H1 (cell line): Measurements from ENCODE around the gene PLA2G15. TPM values are rescaled to one million over a fixed set of nuclear protein-coding genes. Genes with fewer than 3 reads are reported as not detected.

Source experiments
- HDAC2 ChIP-seq, 2 experiments: fragments of 300-600 bp in 1 of 2; sonication (generic) in 1 of 2; IDR thresholded peaks; 2 replicates each; pipeline ENCODE4 v1.6.1; 2011 to 2012; ENCODE audit warnings: low read depth in 2 of 2, low read length in 2 of 2, mild to moderate bottlenecking in 2 of 2, moderate library complexity in 2 of 2, borderline replicate concordance in 1 of 2, inconsistent platforms in 1 of 2
- HDAC6 ChIP-seq: IDR thresholded peaks from one replicate; pipeline ENCODE4 v1.7.1; 2012; ENCODE audit warnings: low read depth, mild to moderate bottlenecking, inconsistent platforms, low read length, moderate library complexity
- KDM1A ChIP-seq: fragments of 200-600, 300-600 bp; sonication (generic); IDR thresholded peaks from 2 replicates; pipeline ENCODE4 v1.7.1; 2016; ENCODE audit warnings: mild to moderate bottlenecking, low read length, borderline replicate concordance
- POLR2A ChIP-seq, 2 experiments: IDR thresholded peaks; 1 replicate in 1 of 2; 2 replicates in 1 of 2; pipeline ENCODE4 v1.6.1; 2011; ENCODE audit warnings: low read depth in 2 of 2, low read length in 2 of 2, mild to moderate bottlenecking in 2 of 2; ENCODE audit errors: control extremely low read depth in 1 of 2
- TAF1 ChIP-seq: IDR thresholded peaks from 2 replicates; pipeline ENCODE4 v1.6.1; 2011; ENCODE audit warnings: mild to moderate bottlenecking, low read depth, low read length
- TCF12 ChIP-seq: IDR thresholded peaks from 2 replicates; pipeline ENCODE4 v1.6.1; 2011; ENCODE audit warnings: low read depth, mild to moderate bottlenecking, low read length
- polyA plus RNA-seq, 7 experiments: library from polyadenylated mRNA; depleted of rRNA in 3 of 7; stranded (reverse) in 5 of 7; unstranded in 2 of 7; fragments of >200 nt in 5 of 7; fragments of 200-250 nt in 2 of 7; gene quantifications; 1 replicate in 5 of 7; 2 replicates in 1 of 7; 4 replicates in 1 of 7; pipeline versions ENCODE4 v1.2.1 to v1.2.3, GENCODE V29; 2011 to 2013; ENCODE audit warnings: missing spikeins in 2 of 7, mixed read lengths in 2 of 7
- total RNA-seq: library from RNA; stranded (reverse); fragmentation: NEBNext Ultra II Directional; extraction: Animal tissue kit (Norgen Biotek cat#: 25700); gene quantifications from 2 replicates; pipeline ENCODE4 v1.2.1, GENCODE V29; 2021
- TF ChIP-seq, protein P1 (sequence below): fragments of 300-600 bp; sonication (generic); IDR thresholded peaks from 2 replicates; pipeline ENCODE4 v1.7.1; 2012; ENCODE audit warnings: low read length, moderate library complexity, mild to moderate bottlenecking, inconsistent platforms; ENCODE audit not compliant: insufficient replicate concordance

Gene PLA2G15
- total and polyA plus RNA-seq, 2 of the 8 experiments (the other 6 are each of a cell fraction or from before 2014, with no cell fraction given), result 11.2 to 12.0 TPM

GRCh38 chr16:68253721-68254120 is 8.5 kb downstream of the PLA2G15 start (continued):
- TF ChIP-seq, protein P1, sequence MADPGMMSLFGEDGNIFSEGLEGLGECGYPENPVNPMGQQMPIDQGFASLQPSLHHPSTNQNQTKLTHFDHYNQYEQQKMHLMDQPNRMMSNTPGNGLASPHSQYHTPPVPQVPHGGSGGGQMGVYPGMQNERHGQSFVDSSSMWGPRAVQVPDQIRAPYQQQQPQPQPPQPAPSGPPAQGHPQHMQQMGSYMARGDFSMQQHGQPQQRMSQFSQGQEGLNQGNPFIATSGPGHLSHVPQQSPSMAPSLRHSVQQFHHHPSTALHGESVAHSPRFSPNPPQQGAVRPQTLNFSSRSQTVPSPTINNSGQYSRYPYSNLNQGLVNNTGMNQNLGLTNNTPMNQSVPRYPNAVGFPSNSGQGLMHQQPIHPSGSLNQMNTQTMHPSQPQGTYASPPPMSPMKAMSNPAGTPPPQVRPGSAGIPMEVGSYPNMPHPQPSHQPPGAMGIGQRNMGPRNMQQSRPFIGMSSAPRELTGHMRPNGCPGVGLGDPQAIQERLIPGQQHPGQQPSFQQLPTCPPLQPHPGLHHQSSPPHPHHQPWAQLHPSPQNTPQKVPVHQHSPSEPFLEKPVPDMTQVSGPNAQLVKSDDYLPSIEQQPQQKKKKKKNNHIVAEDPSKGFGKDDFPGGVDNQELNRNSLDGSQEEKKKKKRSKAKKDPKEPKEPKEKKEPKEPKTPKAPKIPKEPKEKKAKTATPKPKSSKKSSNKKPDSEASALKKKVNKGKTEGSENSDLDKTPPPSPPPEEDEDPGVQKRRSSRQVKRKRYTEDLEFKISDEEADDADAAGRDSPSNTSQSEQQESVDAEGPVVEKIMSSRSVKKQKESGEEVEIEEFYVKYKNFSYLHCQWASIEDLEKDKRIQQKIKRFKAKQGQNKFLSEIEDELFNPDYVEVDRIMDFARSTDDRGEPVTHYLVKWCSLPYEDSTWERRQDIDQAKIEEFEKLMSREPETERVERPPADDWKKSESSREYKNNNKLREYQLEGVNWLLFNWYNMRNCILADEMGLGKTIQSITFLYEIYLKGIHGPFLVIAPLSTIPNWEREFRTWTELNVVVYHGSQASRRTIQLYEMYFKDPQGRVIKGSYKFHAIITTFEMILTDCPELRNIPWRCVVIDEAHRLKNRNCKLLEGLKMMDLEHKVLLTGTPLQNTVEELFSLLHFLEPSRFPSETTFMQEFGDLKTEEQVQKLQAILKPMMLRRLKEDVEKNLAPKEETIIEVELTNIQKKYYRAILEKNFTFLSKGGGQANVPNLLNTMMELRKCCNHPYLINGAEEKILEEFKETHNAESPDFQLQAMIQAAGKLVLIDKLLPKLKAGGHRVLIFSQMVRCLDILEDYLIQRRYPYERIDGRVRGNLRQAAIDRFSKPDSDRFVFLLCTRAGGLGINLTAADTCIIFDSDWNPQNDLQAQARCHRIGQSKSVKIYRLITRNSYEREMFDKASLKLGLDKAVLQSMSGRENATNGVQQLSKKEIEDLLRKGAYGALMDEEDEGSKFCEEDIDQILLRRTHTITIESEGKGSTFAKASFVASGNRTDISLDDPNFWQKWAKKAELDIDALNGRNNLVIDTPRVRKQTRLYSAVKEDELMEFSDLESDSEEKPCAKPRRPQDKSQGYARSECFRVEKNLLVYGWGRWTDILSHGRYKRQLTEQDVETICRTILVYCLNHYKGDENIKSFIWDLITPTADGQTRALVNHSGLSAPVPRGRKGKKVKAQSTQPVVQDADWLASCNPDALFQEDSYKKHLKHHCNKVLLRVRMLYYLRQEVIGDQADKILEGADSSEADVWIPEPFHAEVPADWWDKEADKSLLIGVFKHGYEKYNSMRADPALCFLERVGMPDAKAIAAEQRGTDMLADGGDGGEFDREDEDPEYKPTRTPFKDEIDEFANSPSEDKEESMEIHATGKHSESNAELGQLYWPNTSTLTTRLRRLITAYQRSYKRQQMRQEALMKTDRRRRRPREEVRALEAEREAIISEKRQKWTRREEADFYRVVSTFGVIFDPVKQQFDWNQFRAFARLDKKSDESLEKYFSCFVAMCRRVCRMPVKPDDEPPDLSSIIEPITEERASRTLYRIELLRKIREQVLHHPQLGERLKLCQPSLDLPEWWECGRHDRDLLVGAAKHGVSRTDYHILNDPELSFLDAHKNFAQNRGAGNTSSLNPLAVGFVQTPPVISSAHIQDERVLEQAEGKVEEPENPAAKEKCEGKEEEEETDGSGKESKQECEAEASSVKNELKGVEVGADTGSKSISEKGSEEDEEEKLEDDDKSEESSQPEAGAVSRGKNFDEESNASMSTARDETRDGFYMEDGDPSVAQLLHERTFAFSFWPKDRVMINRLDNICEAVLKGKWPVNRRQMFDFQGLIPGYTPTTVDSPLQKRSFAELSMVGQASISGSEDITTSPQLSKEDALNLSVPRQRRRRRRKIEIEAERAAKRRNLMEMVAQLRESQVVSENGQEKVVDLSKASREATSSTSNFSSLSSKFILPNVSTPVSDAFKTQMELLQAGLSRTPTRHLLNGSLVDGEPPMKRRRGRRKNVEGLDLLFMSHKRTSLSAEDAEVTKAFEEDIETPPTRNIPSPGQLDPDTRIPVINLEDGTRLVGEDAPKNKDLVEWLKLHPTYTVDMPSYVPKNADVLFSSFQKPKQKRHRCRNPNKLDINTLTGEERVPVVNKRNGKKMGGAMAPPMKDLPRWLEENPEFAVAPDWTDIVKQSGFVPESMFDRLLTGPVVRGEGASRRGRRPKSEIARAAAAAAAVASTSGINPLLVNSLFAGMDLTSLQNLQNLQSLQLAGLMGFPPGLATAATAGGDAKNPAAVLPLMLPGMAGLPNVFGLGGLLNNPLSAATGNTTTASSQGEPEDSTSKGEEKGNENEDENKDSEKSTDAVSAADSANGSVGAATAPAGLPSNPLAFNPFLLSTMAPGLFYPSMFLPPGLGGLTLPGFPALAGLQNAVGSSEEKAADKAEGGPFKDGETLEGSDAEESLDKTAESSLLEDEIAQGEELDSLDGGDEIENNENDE, result no peak
- no peak for TF ChIP-seq HDAC2 (IDR thresholded peaks at IDR 0.05; ENCODE audit: borderline replicate concordance in 1 of 2, low read depth in 2 of 2, low read length in 2 of 2)
- TF ChIP-seq POLR2A (IDR thresholded peaks at IDR 0.05; ENCODE audit: control extremely low read depth in 1 of 2, low read depth in 2 of 2, low read length in 2 of 2), result no peak
- no peak for TF ChIP-seq HDAC6
- no peak for TF ChIP-seq TAF1
- TF ChIP-seq TCF12, result no peak
- TF ChIP-seq KDM1A, result no peak
